ENCODE data around the gene FBLN5.

The FBLN5 gene

GRCh38 chr14:91945751-91946621 is 1.5 kb downstream of the FBLN5 start:
- DNase-seq (ENCODE audit: low read depth), result no peak

GRCh38 chr14:91942946-91943345 is 4.5 kb downstream of the FBLN5 start:
- DNase-seq (ENCODE audit: low read depth), result no peak

- DNase-seq (ENCODE audit: low read depth), result no peak
Measured at GRCh38 chr14:91942128-91942527, 5.4 kb downstream of the FBLN5 start.

- no peak for DNase-seq (ENCODE audit: low read depth)
Measured at GRCh38 chr14:91940209-91940608, 7.3 kb downstream of the FBLN5 start.

GRCh38 chr14:91935586-91935985 is 11.9 kb downstream of the FBLN5 start:
- DNase-seq (ENCODE audit: low read depth), result no peak

- DNase-seq (ENCODE audit: low read depth), result no peak
Measured at GRCh38 chr14:91934554-91935285, 12.8 kb downstream of the FBLN5 start.

GRCh38 chr14:91931478-91932088 is 15.9 kb downstream of the FBLN5 start:
- DNase-seq (ENCODE audit: low read depth), result no peak

GRCh38 chr14:91929700-91930099 is 17.8 kb downstream of the FBLN5 start:
- DNase-seq (ENCODE audit: low read depth), result no peak

- no peak for DNase-seq (ENCODE audit: low read depth)
Measured at GRCh38 chr14:91927800-91928199, 19.7 kb downstream of the FBLN5 start.

GRCh38 chr14:91927191-91927590 is 20.3 kb downstream of the FBLN5 start:
- DNase-seq (ENCODE audit: low read depth), result no peak

GRCh38 chr14:91926131-91926890 is 21.2 kb downstream of the FBLN5 start:
- no peak for DNase-seq (ENCODE audit: low read depth)

GRCh38 chr14:91925727-91926121 is 21.8 kb downstream of the FBLN5 start:
- no peak for DNase-seq (ENCODE audit: low read depth)

- DNase-seq (ENCODE audit: low read depth), result no peak
Measured at GRCh38 chr14:91925001-91925726, 22.3 kb downstream of the FBLN5 start.

- no peak for DNase-seq (ENCODE audit: low read depth)
Measured at GRCh38 chr14:91920526-91920925, 27.0 kb downstream of the FBLN5 start.

- DNase-seq (ENCODE audit: low read depth), result no peak
Measured at GRCh38 chr14:91919814-91920213, 27.7 kb downstream of the FBLN5 start.

- no peak for DNase-seq (ENCODE audit: low read depth)
Measured at GRCh38 chr14:91918186-91918883, 29.2 kb downstream of the FBLN5 start.

- no peak for DNase-seq (ENCODE audit: low read depth)
Measured at GRCh38 chr14:91912035-91912434, 35.5 kb downstream of the FBLN5 start.

- DNase-seq (ENCODE audit: low read depth), result peak; percentile 20
Measured at GRCh38 chr14:91911474-91912032, 35.9 kb downstream of the FBLN5 start.

- DNase-seq (ENCODE audit: low read depth), result no peak
Measured at GRCh38 chr14:91910196-91910595, 37.3 kb downstream of the FBLN5 start.

- DNase-seq (ENCODE audit: low read depth), result no peak
Measured at GRCh38 chr14:91906374-91906773, 41.1 kb downstream of the FBLN5 start.

Data from activated T-helper 9 cell treated with anti-CD3 and anti-CD28 coated beads, Interleukin-2, amount 50 U/mL, for 16 hours (primary cell).